Mucosa of gallbladder (tissue), 1 donor: ENCODE data around the gene RIPOR3. TPM values are rescaled to one million over a fixed set of nuclear protein-coding genes. Genes with fewer than 3 reads are reported as not detected.

Experiments
- total RNA-seq: library from RNA; stranded (reverse); gene quantifications from one replicate; pipeline ENCODE4 v1.2.1, GENCODE V29; 2021
- donor health status: DM: no; HTN: no; CAD: no.

RIPOR3 gene
- total RNA-seq, 1 donor from 2014 or later: 6.4 TPM

Other genes starting within 250 kb of the RIPOR3 start
- gene PTPN1, start 181.2 kb downstream of the RIPOR3 start, total RNA-seq: 24.0 TPM
- gene PARD6B, start 40.0 kb upstream of the RIPOR3 start, total RNA-seq: 41.1 TPM
- gene BCAS4, start 103.5 kb upstream of the RIPOR3 start, total RNA-seq: 8.2 TPM
- gene ADNP, start 239.9 kb upstream of the RIPOR3 start, total RNA-seq: 68.9 TPM